K562 (cell line): ENCODE results near the gene PM20D1. TPM values are rescaled to one million over a fixed set of nuclear protein-coding genes. Genes with fewer than 3 reads are reported as not detected.

Source experiments
- ATAC-seq: fragments of 200-7000 bp; cut with Tn5 transposase; 3 replicates; pipeline ENCODE4 v1.9.1; 2020; ENCODE audit warnings: moderate library complexity
- BruUV-seq: library from RNA; stranded (reverse); fragments of 400-500 nt; replicated peaks from 2 replicates; lab custom pipeline; 2021; lab: Mats Ljungman, UMichigan
- CTCF ChIA-PET: fragments of 300-600 bp; formaldehyde crosslinking; extraction: SDS; loops from one replicate; lab custom pipeline; 2021; ENCODE audit warnings: low intra/inter-chr PET ratio; lab: Yijun Ruan, JAX
- POLR2A ChIA-PET: fragments of 300-600, 350-650 bp; sonication (Branson Sonifier 250); formaldehyde crosslinking; extraction: SDS; loops from one replicate; lab custom pipeline; 2021; ENCODE audit warnings: antibody characterized with exemption, inconsistent platforms; lab: Yijun Ruan, JAX
- DNase-seq, 4 experiments: peaks; one replicate each; pipeline versions ENCODE4 v3.0.0 to v3.0.0-alpha.2; 2011 to 2018; ENCODE audit warnings: low spot score in 3 of 4, mixed read lengths in 3 of 4; ENCODE audit errors: extremely low read depth in 1 of 4
- FAIRE-seq: peaks from 2 replicates; lab custom pipeline; 2011; peaks lifted over from hg19 to GRCh38; lab: Jason Lieb, UNC
- H2AFZ ChIP-seq: 2 replicates; pipeline ENCODE4 v1.6.0; 2011; ENCODE audit warnings: low read depth, low read length, control low read depth, inconsistent platforms
- H3K27ac ChIP-seq: fragments of 200-600 bp; 3 replicates; pipeline ENCODE4 v1.8.0; 2011; ENCODE audit warnings: low read depth, mild to moderate bottlenecking, control low read depth, inconsistent platforms, low read length, moderate library complexity, mixed read lengths; ENCODE audit errors: extremely low read depth
- H3K27me3 ChIP-seq, 2 experiments: fragments of 300-600 bp in 1 of 2; 2 replicates in 1 of 2; 3 replicates in 1 of 2; pipeline versions ENCODE4 v1.6.0 to v1.8.0; 2011; ENCODE audit warnings: inconsistent platforms in 2 of 2, low read length in 2 of 2, mild to moderate bottlenecking in 1 of 2, mixed read lengths in 1 of 2, moderate library complexity in 1 of 2; ENCODE audit not compliant: control insufficient read depth in 2 of 2, insufficient read depth in 2 of 2
- H3K36me3 ChIP-seq: fragments of 300-600 bp; 3 replicates; pipeline ENCODE4 v1.8.0; 2011; ENCODE audit warnings: mild to moderate bottlenecking, low read length, inconsistent platforms; ENCODE audit not compliant: control insufficient read depth, insufficient read depth
- H3K4me1 ChIP-seq, 2 experiments: fragments of 200-600 bp in 1 of 2; replicated peaks in 1 of 2; 2 replicates in 1 of 2; 3 replicates in 1 of 2; pipeline versions ENCODE4 v1.5.1 to v1.8.0; 2011; ENCODE audit warnings: inconsistent platforms in 2 of 2, low read length in 2 of 2, mild to moderate bottlenecking in 1 of 2, mixed read lengths in 1 of 2, moderate library complexity in 1 of 2; ENCODE audit not compliant: control insufficient read depth in 2 of 2, insufficient read depth in 2 of 2
- H3K4me2 ChIP-seq: 2 replicates; pipeline ENCODE4 v1.6.1; 2011; ENCODE audit warnings: low read length, control low read depth, inconsistent platforms, mixed read lengths; ENCODE audit not compliant: insufficient read depth
- H3K4me3 ChIP-seq: fragments of 200-600 bp; sonication (generic), shearing (Covaris generic); 2 replicates; pipeline ENCODE4 v1.5.1; 2016; ENCODE audit warnings: control low read depth, inconsistent platforms
- H3K79me2 ChIP-seq: fragments of 200-600 bp; 3 replicates; pipeline ENCODE4 v1.8.0; 2011; ENCODE audit warnings: low read length, inconsistent platforms; ENCODE audit not compliant: control insufficient read depth, insufficient read depth
- H3K9ac ChIP-seq, 2 experiments: 2 replicates each; pipeline versions ENCODE4 v1.6.0 to v1.6.1; 2011; ENCODE audit warnings: low read depth in 2 of 2, low read length in 2 of 2, control low read depth in 1 of 2, inconsistent platforms in 1 of 2, mild to moderate bottlenecking in 1 of 2, mixed read lengths in 1 of 2; ENCODE audit not compliant: insufficient read depth in 1 of 2
- H3K9me1 ChIP-seq: one replicate; pipeline ENCODE4 v1.6.0; 2011; ENCODE audit warnings: inconsistent platforms, mild to moderate bottlenecking, low read length, moderate library complexity; ENCODE audit not compliant: control insufficient read depth, insufficient read depth
- H3K9me3 ChIP-seq: replicated peaks from 2 replicates; pipeline ENCODE4 v1.5.1; 2011; ENCODE audit warnings: low read depth, low read length, inconsistent platforms; ENCODE audit not compliant: control insufficient read depth, insufficient read depth
- H4K20me1 ChIP-seq: replicated peaks from 2 replicates; pipeline ENCODE4 v1.6.1; 2011; ENCODE audit warnings: low read length, inconsistent platforms, mixed read lengths; ENCODE audit not compliant: control insufficient read depth, insufficient read depth
- ATF1 ChIP-seq, 2 experiments: fragments of 450-650 bp in 1 of 2; IDR thresholded peaks; 2 replicates each; pipeline ENCODE4 v1.6.1; 2016; ENCODE audit warnings: missing compliant biosample characterization in 1 of 2, missing genetic modification characterization in 1 of 2
- CHD2 ChIP-seq: IDR thresholded peaks from 2 replicates; pipeline ENCODE4 v1.6.1; 2011; ENCODE audit warnings: low read depth, low read length
- DEAF1 ChIP-seq: fragments of 450-650 bp; formaldehyde crosslinking; IDR thresholded peaks from 2 replicates; pipeline ENCODE4 v1.4.0; 2020; ENCODE audit warnings: mild to moderate bottlenecking, moderate library complexity
- ESRRA ChIP-seq: fragments of 450-650 bp; IDR thresholded peaks from 2 replicates; pipeline ENCODE4 v1.6.1; 2014; ENCODE audit warnings: low read depth, mild to moderate bottlenecking, moderate library complexity, borderline replicate concordance
- GABPB1 ChIP-seq: sonication (generic); formaldehyde crosslinking; IDR thresholded peaks from 2 replicates; pipeline ENCODE4 v1.8.0; 2022; ENCODE audit warnings: mild to moderate bottlenecking, missing genetic modification reagents
- HDGF ChIP-seq: fragments of 450-650 bp; IDR thresholded peaks from 2 replicates; pipeline ENCODE4 v1.6.1; 2016
- MXI1 ChIP-seq: IDR thresholded peaks from 2 replicates; pipeline ENCODE4 v1.6.1; 2011; ENCODE audit warnings: low read depth, mild to moderate bottlenecking, improper control_type of control experiment, low read length
- NEUROD1 ChIP-seq: fragments of 150-350 bp; IDR thresholded peaks from 2 replicates; pipeline ENCODE4 v1.6.1; 2014; ENCODE audit warnings: borderline replicate concordance, low read length, low read depth; ENCODE audit not compliant: partially characterized antibody
- POLR3A ChIP-seq: IDR thresholded peaks from 2 replicates; pipeline ENCODE4 v1.6.1; 2011; ENCODE audit warnings: borderline replicate concordance, mild to moderate bottlenecking, moderate library complexity; ENCODE audit not compliant: insufficient read length, insufficient read depth; ENCODE audit errors: extremely low read depth
- TAF1 ChIP-seq: IDR thresholded peaks from 2 replicates; pipeline ENCODE4 v1.6.1; 2011; ENCODE audit warnings: mild to moderate bottlenecking, low read length, moderate library complexity; ENCODE audit not compliant: insufficient read depth, control insufficient read depth, severe bottlenecking; ENCODE audit errors: extremely low read depth
- USF2 ChIP-seq: sonication (generic); formaldehyde crosslinking; IDR thresholded peaks from 2 replicates; pipeline ENCODE4 v1.5.0; 2020; ENCODE audit warnings: missing genetic modification reagents
- ZNF717 ChIP-seq: fragments of 250-450 bp; sonication (Bioruptor Pico); IDR thresholded peaks from 2 replicates; pipeline ENCODE4 v1.5.0; 2021
- ZSCAN29 ChIP-seq: fragments of 450-650 bp; IDR thresholded peaks from 2 replicates; pipeline ENCODE4 v1.6.1; 2017
- WGBS: fragments of 100-300 bp; shearing (Covaris generic); methylation state at CpG from one replicate; pipeline ENCODE4 v1.1.6; 2016; ENCODE audit warnings: low coverage, mixed read lengths; ENCODE audit not compliant: insufficient coverage; ENCODE audit errors: missing lambda C conversion rate; 5-methylcytosine and 5-hydroxymethylcytosine counted together
- in situ Hi-C: fragments of 300-500 bp; cut with MboI; formaldehyde crosslinking; loops from 4 replicates; pipeline ENCODE4 v1.15.0; 2018; ENCODE audit warnings: inconsistent platforms, mixed read lengths
- intact Hi-C: fragments of 100-400 bp; cut with micrococcal nuclease; formaldehyde crosslinking; loops from 2 replicates; pipeline ENCODE4 v1.14.2; 2022
- polyA plus RNA-seq, 8 experiments: library from polyadenylated mRNA; depleted of rRNA in 4 of 8; stranded (reverse) in 5 of 8; unstranded in 3 of 8; fragments of >200 nt; fragmentation: Nextera tagmentation in 2 of 8; fragmentation: Illumina TruSeq in 1 of 8; extraction: Ambion mirVana in 2 of 8; extraction: Trizol in 1 of 8; gene quantifications; 2 replicates each; pipeline versions ENCODE4 v1.2.1 to v1.2.3, GENCODE V29; 2011 to 2014; ENCODE audit warnings: inconsistent platforms in 1 of 8, missing spikeins in 1 of 8
- total RNA-seq, 7 experiments: library from RNA; depleted of rRNA in 6 of 7; stranded (reverse); fragments of >200 nt in 6 of 7; fragmentation: Illumina TruSeq in 2 of 7; extraction: Trizol in 2 of 7; gene quantifications; 2 replicates each; pipeline versions ENCODE4 v1.2.1 to v1.2.3, GENCODE V29; 2011 to 2021; ENCODE audit warnings: low replicate concordance in 1 of 7

PM20D1 gene
- total and polyA plus RNA-seq, 9 of the 15 experiments (the other 6 are each of a cell fraction or from before 2014, with no cell fraction given), result not detected

- CTCF ChIA-PET, result no interaction called here
- TF ChIP-seq HDGF, result no peak
- TF ChIP-seq POLR3A, result no peak
- FAIRE-seq (peak; percentile 6), DNase-seq (no peak), ATAC-seq (no peak)
- H4K20me1 ChIP-seq, result no peaks in the 10 kb centered on the region
- H3K4me3 ChIP-seq, result no peak overlapping the region
- intact Hi-C loops, result no loop called here
- 7% methylated on average over 2 of the region's 2 CpGs for WGBS
- no TSS peak for BruUV-seq
- no peak overlapping the region for H2AFZ ChIP-seq
- peaks cover 0 to 3% of the 10 kb centered on the region in 2 experiments; a peak in 1 of 5 replicates for H3K4me1 ChIP-seq
- H3K4me2 ChIP-seq, result no peak overlapping the region
- no peak overlapping the region for H3K9ac ChIP-seq
- no peaks in the 10 kb centered on the region for H3K79me2 ChIP-seq
- in situ Hi-C loops, result no loop called here
- no peaks in the 10 kb centered on the region for H3K9me3 ChIP-seq
- peaks cover 20 to 24% of the 10 kb centered on the region in 2 experiments; a peak in 4 of 5 replicates for H3K27me3 ChIP-seq
- H3K27ac ChIP-seq, result no peak overlapping the region
- POLR2A ChIA-PET, result interaction anchor here (0.7 kb wide), 1 partner anchor 73 kb away, joined by 3 read pairs; no protein-coding TSS in a partner anchor
- no peaks in the 10 kb centered on the region for H3K36me3 ChIP-seq
- H3K9me1 ChIP-seq, result no peaks in the 10 kb centered on the region
Observed at GRCh38 chr1:205822397-205822796, 27.5 kb downstream of the PM20D1 start.

- Histone ChIP-seq H3K4me2 (no peak overlapping the region), H3K27ac (no peak overlapping the region), H3K9me1 (no peaks in the 10 kb centered on the region), H2AFZ (no peak overlapping the region), H3K4me1 (peaks cover 9 to 10% of the 10 kb centered on the region in 2 experiments; a peak in 3 of 5 replicates), H3K79me2 (no peaks in the 10 kb centered on the region), H3K9ac (no peak overlapping the region), H3K9me3 (no peaks in the 10 kb centered on the region), H3K27me3 (peaks cover 0 to 7% of the 10 kb centered on the region in 2 experiments; a peak in 1 of 5 replicates), H3K4me3 (no peak overlapping the region), H3K36me3 (no peaks in the 10 kb centered on the region), H4K20me1 (no peaks in the 10 kb centered on the region)
- WGBS, result 24% methylated on average over 3 of the region's 3 CpGs
- ChIA-PET CTCF (no interaction called here), POLR2A (interaction anchor here (0.6 kb wide), 1 partner anchor 9 kb away, joined by 3 read pairs; no protein-coding TSS in a partner anchor)
- no peak for DNase-seq
- in situ Hi-C loops, result no loop called here
- no peak for FAIRE-seq
- no TSS peak for BruUV-seq
- ATAC-seq, result no peak
- intact Hi-C loops, result no loop called here
- TF ChIP-seq DEAF1 (CRISPR knock-in tag), result no peak
- TF ChIP-seq ESRRA, result no peak
- no peak for TF ChIP-seq NEUROD1
- TF ChIP-seq ZNF717 (CRISPR knock-in tag), result no peak
- TF ChIP-seq CHD2, result no peak
- no peak for TF ChIP-seq MXI1
- TF ChIP-seq ATF1 (CRISPR knock-in tag; IDR thresholded peaks at IDR 0.05), result no peak
- TF ChIP-seq ATF1 (tag; IDR thresholded peaks at IDR 0.05), result no peak
- TF ChIP-seq GABPB1, result no peak
- no peak for TF ChIP-seq USF2 (CRISPR knock-in tag)
- no peak for TF ChIP-seq TAF1
- TF ChIP-seq ZSCAN29, result no peak
Observed at GRCh38 chr1:205817988-205818387, 31.9 kb downstream of the PM20D1 start.
